GM21381 (cell line): Measurements from ENCODE around the gene FOXO3.
"Not testable (repeated sequence)": the region's sequence is repeated elsewhere in the genome, so short reads cannot be mapped to it uniquely, and the experiment has no call there.

ENCODE experiments used
- ATAC-seq: cut with Tn5 transposase; IDR thresholded peaks from one replicate; pipeline ENCODE4 v1.9.1; 2021; ENCODE audit warnings: mild to moderate bottlenecking, moderate library complexity; ENCODE audit not compliant: unreplicated experiment

Gene FOXO3

GRCh38 chr6:108655806-108656651, 95.3 kb downstream of the FOXO3 start:
- ATAC-seq, result no peak

GRCh38 chr6:108656836-108657235, 96.1 kb downstream of the FOXO3 start:
- no peak for ATAC-seq

- ATAC-seq, result no peak
Measured at GRCh38 chr6:108658174-108658573, 97.5 kb downstream of the FOXO3 start.

- not testable (repeated sequence) for ATAC-seq
Measured at GRCh38 chr6:108658785-108659184, 98.1 kb downstream of the FOXO3 start.

- no peak for ATAC-seq
Measured at GRCh38 chr6:108660251-108660650, 99.5 kb downstream of the FOXO3 start.

GRCh38 chr6:108661430-108661829, 100.7 kb downstream of the FOXO3 start:
- no peak for ATAC-seq

GRCh38 chr6:108661982-108662381, 101.3 kb downstream of the FOXO3 start:
- ATAC-seq, result no peak

GRCh38 chr6:108662702-108663101, 102.0 kb downstream of the FOXO3 start:
- no peak for ATAC-seq

- not testable (repeated sequence) for ATAC-seq
Measured at GRCh38 chr6:108663494-108664064, 102.9 kb downstream of the FOXO3 start.

- ATAC-seq, result no peak
Measured at GRCh38 chr6:108665495-108666196, 104.9 kb downstream of the FOXO3 start.

- ATAC-seq, result no peak
Measured at GRCh38 chr6:108666656-108667260, 106.0 kb downstream of the FOXO3 start.

- no peak for ATAC-seq
Measured at GRCh38 chr6:108667993-108668392, 107.3 kb downstream of the FOXO3 start.

GRCh38 chr6:108669673-108670072, 109.0 kb downstream of the FOXO3 start:
- ATAC-seq, result no peak

- no peak for ATAC-seq
Measured at GRCh38 chr6:108671175-108671574, 110.5 kb downstream of the FOXO3 start.

- ATAC-seq, result no peak
Measured at GRCh38 chr6:108671790-108672189, 111.1 kb downstream of the FOXO3 start.

GRCh38 chr6:108672641-108673040, 111.9 kb downstream of the FOXO3 start:
- no peak for ATAC-seq

GRCh38 chr6:108673153-108673552, 112.4 kb downstream of the FOXO3 start:
- no peak for ATAC-seq

GRCh38 chr6:108673602-108674001, 112.9 kb downstream of the FOXO3 start:
- no peak for ATAC-seq

GRCh38 chr6:108675226-108676200, 114.8 kb downstream of the FOXO3 start:
- no peak for ATAC-seq

GRCh38 chr6:108676555-108676954, 115.8 kb downstream of the FOXO3 start:
- ATAC-seq, result no peak
